NOMO-1 treated with dmso at 0.1 percent for 144 hours (cell line): Measurements from ENCODE around the gene FLT3LG.
"Not testable (repeated sequence)": the region's sequence is repeated elsewhere in the genome, so short reads cannot be mapped to it uniquely, and the experiment has no call there.

Experiments used
- DNase-seq: peaks from one replicate; lab custom pipeline; 2025; ENCODE audit not compliant: unreplicated experiment; lab: John Stamatoyannopoulos, UW

Gene FLT3LG

GRCh38 chr19:49461130-49461529 lies 12.9 kb upstream of the FLT3LG start:
- DNase-seq, result not testable (repeated sequence)

GRCh38 chr19:49461656-49462055 lies 12.4 kb upstream of the FLT3LG start:
- DNase-seq, result no peak

GRCh38 chr19:49462492-49462891 lies 11.5 kb upstream of the FLT3LG start:
- no peak for DNase-seq

GRCh38 chr19:49463960-49464740 lies 9.9 kb upstream of the FLT3LG start:
- no peak for DNase-seq

- no peak for DNase-seq
Measured at GRCh38 chr19:49465371-49465770, 8.6 kb upstream of the FLT3LG start.

GRCh38 chr19:49468199-49468598 lies 5.8 kb upstream of the FLT3LG start:
- DNase-seq, result no peak

- DNase-seq, result peak; percentile 67
Measured at GRCh38 chr19:49468746-49469447, 5.1 kb upstream of the FLT3LG start.

GRCh38 chr19:49469828-49470614 lies 4.0 kb upstream of the FLT3LG start:
- DNase-seq, result no peak

- no peak for DNase-seq
Measured at GRCh38 chr19:49470615-49470978, 3.4 kb upstream of the FLT3LG start.

- DNase-seq, result no peak
Measured at GRCh38 chr19:49472936-49473335, 1.1 kb upstream of the FLT3LG start.

GRCh38 chr19:49473501-49473867 lies 531 bp upstream of the FLT3LG start:
- DNase-seq, result not testable (repeated sequence)

GRCh38 chr19:49474542-49474924 lies 518 bp downstream of the FLT3LG start:
- DNase-seq, result no peak

- DNase-seq, result no peak
Measured at GRCh38 chr19:49475191-49475917, 1.3 kb downstream of the FLT3LG start.

GRCh38 chr19:49475995-49476880 lies 2.2 kb downstream of the FLT3LG start:
- no peak for DNase-seq

GRCh38 chr19:49479975-49480628 lies 6.1 kb downstream of the FLT3LG start:
- no peak for DNase-seq

GRCh38 chr19:49481020-49481683 lies 7.1 kb downstream of the FLT3LG start:
- no peak for DNase-seq

GRCh38 chr19:49486232-49486631 lies 12.2 kb downstream of the FLT3LG start:
- no peak for DNase-seq

GRCh38 chr19:49486710-49487276 lies 12.8 kb downstream of the FLT3LG start:
- no peak for DNase-seq
